ENCODE data around the gene LPP. TPM values are rescaled to one million over a fixed set of nuclear protein-coding genes. Genes with fewer than 3 reads are reported as not detected.

The LPP gene
- total and polyA plus RNA-seq, 10 of the 15 experiments (the other 5 are each of a cell fraction or from before 2014, with no cell fraction given) = under 0.01 to 0.62 (median 0.03) TPM

- TF ChIP-seq CUX1 (IDR thresholded peaks at IDR 0.05; ENCODE audit: insufficient replicate concordance, low read depth, low read length) = no peak
- TF ChIP-seq CHD2 (IDR thresholded peaks at IDR 0.05; ENCODE audit: borderline replicate concordance, low read depth, low read length) = no peak
- no peak for TF ChIP-seq NKRF (conservative IDR thresholded peaks at IDR 0.05)
- TF ChIP-seq CHD1 (IDR thresholded peaks at IDR 0.05; ENCODE audit: low read depth, low read length) = no peak
- no peak for TF ChIP-seq SMARCA5 (IDR thresholded peaks at IDR 0.05)
- TF ChIP-seq ZBTB4 (CRISPR knock-in tag; IDR thresholded peaks at IDR 0.05) = no peak
- TF ChIP-seq SREBF1 (IDR thresholded peaks at IDR 0.05; ENCODE audit: low read length) = no peak
- TF ChIP-seq STAT3 (IDR thresholded peaks at IDR 0.05; ENCODE audit: low read depth, low read length) = no peak
- TF ChIP-seq YBX1 (IDR thresholded peaks at IDR 0.05) = no peak
- TF ChIP-seq POLR2A (IDR thresholded peaks at IDR 0.05; ENCODE audit: low read depth, low read length) = no peak
- TF ChIP-seq BACH1 (IDR thresholded peaks at IDR 0.05; ENCODE audit: borderline replicate concordance) = no peak
- no peak for TF ChIP-seq HDAC2 (IDR thresholded peaks at IDR 0.05)
- no peak for TF ChIP-seq SREBF2 (IDR thresholded peaks at IDR 0.05; ENCODE audit: low read length)
Observed at GRCh38 chr3:188335656-188336055, 181.7 kb downstream of the LPP start (continued).

Measured in GM12878 (cell line).